ENCODE data around the gene RTN4RL2. TPM values are rescaled to one million over a fixed set of nuclear protein-coding genes. Genes with fewer than 3 reads are reported as not detected.

The RTN4RL2 gene
- total and polyA plus RNA-seq, 9 of the 15 experiments (the other 6 are each of a cell fraction or from before 2014, with no cell fraction given): 0.06 to 1.9 (median 0.34) TPM; not detected in 4

DNA sequence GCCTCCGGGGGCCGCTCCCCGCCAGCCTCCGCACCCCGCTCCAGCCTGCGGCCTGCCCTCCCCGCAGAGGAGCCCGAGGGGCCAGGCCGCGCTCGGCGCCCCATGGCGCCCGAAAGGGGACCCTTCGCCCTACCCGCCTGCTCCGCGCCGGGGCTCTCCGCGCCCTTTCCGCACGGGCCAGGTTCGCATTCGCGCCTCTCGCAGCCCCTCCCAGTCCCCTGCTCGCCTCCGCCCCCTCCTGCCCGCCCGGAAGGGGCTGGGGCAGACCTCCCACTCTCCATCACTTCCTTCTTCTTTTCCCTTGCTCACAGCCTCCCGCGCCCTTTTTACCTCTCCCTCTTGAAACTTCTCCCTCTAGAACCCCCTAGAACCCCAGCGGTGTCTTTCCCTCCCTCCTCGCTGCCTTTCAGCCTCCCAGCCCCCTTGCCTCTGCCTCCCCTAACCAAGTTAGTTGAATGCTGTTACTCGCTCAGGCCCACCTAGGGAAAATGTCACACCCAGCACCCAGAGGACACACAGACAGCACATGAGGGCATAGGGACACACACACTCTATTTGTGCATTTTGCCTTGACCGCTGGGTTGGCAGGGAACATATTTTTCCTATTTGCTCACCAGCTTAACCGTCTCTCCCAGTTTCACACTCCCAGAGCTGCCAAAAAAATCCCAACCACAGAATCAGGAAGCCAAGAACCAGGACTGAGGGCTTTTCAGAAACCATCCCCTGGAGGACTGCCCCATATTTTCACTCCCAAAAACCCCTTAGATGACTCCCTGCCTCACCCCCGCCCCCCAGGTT is 33.2 kb upstream of the RTN4RL2 start, which contains the start of gene SLC43A3 (continued):
- no peak for TF ChIP-seq ZNF507 (tag; conservative IDR thresholded peaks at IDR 0.05)
- peak; percentile 55; the same call in 1 of the 2 replicates for TF ChIP-seq RNF2 (IDR thresholded peaks at IDR 0.05)
- no peak for TF ChIP-seq ZNF696 (CRISPR knock-in tag; conservative IDR thresholded peaks at IDR 0.05)
- no peak for TF ChIP-seq YBX1 (IDR thresholded peaks at IDR 0.05)
- TF ChIP-seq, protein P1, sequence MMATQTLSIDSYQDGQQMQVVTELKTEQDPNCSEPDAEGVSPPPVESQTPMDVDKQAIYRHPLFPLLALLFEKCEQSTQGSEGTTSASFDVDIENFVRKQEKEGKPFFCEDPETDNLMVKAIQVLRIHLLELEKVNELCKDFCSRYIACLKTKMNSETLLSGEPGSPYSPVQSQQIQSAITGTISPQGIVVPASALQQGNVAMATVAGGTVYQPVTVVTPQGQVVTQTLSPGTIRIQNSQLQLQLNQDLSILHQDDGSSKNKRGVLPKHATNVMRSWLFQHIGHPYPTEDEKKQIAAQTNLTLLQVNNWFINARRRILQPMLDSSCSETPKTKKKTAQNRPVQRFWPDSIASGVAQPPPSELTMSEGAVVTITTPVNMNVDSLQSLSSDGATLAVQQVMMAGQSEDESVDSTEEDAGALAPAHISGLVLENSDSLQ (IDR thresholded peaks at IDR 0.05): peak; percentile 27; the same call in 1 of the 2 replicates
- no peak for TF ChIP-seq POLR3A (IDR thresholded peaks at IDR 0.05; ENCODE audit: borderline replicate concordance, extremely low read depth, insufficient read depth, insufficient read length)
- TF ChIP-seq KAT2B (IDR thresholded peaks at IDR 0.05; ENCODE audit: low read depth, low read length): no peak
- TF ChIP-seq MTF1 (CRISPR knock-in tag; IDR thresholded peaks at IDR 0.05; ENCODE audit: borderline replicate concordance): no peak
- TF ChIP-seq HIVEP1 (CRISPR knock-in tag; IDR thresholded peaks at IDR 0.05): no peak
- no peak for TF ChIP-seq MCM5 (IDR thresholded peaks at IDR 0.05; ENCODE audit: low read depth)
- no peak for TF ChIP-seq EP300 (IDR thresholded peaks at IDR 0.05; ENCODE audit: low read length)
- TF ChIP-seq, protein P2, sequence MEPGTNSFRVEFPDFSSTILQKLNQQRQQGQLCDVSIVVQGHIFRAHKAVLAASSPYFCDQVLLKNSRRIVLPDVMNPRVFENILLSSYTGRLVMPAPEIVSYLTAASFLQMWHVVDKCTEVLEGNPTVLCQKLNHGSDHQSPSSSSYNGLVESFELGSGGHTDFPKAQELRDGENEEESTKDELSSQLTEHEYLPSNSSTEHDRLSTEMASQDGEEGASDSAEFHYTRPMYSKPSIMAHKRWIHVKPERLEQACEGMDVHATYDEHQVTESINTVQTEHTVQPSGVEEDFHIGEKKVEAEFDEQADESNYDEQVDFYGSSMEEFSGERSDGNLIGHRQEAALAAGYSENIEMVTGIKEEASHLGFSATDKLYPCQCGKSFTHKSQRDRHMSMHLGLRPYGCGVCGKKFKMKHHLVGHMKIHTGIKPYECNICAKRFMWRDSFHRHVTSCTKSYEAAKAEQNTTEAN (CRISPR knock-in tag; IDR thresholded peaks at IDR 0.05): no peak
- TF ChIP-seq STAT5A (IDR thresholded peaks at IDR 0.05; ENCODE audit: borderline replicate concordance, low read length): no peak
- TF ChIP-seq, protein P3, sequence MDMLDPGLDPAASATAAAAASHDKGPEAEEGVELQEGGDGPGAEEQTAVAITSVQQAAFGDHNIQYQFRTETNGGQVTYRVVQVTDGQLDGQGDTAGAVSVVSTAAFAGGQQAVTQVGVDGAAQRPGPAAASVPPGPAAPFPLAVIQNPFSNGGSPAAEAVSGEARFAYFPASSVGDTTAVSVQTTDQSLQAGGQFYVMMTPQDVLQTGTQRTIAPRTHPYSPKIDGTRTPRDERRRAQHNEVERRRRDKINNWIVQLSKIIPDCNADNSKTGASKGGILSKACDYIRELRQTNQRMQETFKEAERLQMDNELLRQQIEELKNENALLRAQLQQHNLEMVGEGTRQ (CRISPR knock-in tag; IDR thresholded peaks at IDR 0.05): no peak
- TF ChIP-seq, protein P4, sequence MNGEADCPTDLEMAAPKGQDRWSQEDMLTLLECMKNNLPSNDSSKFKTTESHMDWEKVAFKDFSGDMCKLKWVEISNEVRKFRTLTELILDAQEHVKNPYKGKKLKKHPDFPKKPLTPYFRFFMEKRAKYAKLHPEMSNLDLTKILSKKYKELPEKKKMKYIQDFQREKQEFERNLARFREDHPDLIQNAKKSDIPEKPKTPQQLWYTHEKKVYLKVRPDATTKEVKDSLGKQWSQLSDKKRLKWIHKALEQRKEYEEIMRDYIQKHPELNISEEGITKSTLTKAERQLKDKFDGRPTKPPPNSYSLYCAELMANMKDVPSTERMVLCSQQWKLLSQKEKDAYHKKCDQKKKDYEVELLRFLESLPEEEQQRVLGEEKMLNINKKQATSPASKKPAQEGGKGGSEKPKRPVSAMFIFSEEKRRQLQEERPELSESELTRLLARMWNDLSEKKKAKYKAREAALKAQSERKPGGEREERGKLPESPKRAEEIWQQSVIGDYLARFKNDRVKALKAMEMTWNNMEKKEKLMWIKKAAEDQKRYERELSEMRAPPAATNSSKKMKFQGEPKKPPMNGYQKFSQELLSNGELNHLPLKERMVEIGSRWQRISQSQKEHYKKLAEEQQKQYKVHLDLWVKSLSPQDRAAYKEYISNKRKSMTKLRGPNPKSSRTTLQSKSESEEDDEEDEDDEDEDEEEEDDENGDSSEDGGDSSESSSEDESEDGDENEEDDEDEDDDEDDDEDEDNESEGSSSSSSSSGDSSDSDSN (IDR thresholded peaks at IDR 0.05; ENCODE audit: borderline replicate concordance in 1 of 2, low read depth in 2 of 2, low read length in 2 of 2): peak in 1 of 2 experiments; percentile 45; a peak in 1 of 4 replicates
- TF ChIP-seq SLC30A9 (CRISPR knock-in tag; IDR thresholded peaks at IDR 0.05): no peak
- TF ChIP-seq TRIM24 (IDR thresholded peaks at IDR 0.05): 0 out of 4 replicates have a peak, but pooled peaks have one; percentile 12 to 25
- TF ChIP-seq POLR2H (tag; IDR thresholded peaks at IDR 0.05; ENCODE audit: low read depth): no peak; the same call in 1 of the 2 replicates
- no peak for TF ChIP-seq SRF (CRISPR knock-in tag; IDR thresholded peaks at IDR 0.05)
- TF ChIP-seq, protein P5, sequence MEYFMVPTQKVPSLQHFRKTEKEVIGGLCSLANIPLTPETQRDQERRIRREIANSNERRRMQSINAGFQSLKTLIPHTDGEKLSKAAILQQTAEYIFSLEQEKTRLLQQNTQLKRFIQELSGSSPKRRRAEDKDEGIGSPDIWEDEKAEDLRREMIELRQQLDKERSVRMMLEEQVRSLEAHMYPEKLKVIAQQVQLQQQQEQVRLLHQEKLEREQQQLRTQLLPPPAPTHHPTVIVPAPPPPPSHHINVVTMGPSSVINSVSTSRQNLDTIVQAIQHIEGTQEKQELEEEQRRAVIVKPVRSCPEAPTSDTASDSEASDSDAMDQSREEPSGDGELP (CRISPR knock-in tag; IDR thresholded peaks at IDR 0.05; ENCODE audit: borderline replicate concordance): no peak
